Measurements from ENCODE around the gene MYO16.

DNA sequence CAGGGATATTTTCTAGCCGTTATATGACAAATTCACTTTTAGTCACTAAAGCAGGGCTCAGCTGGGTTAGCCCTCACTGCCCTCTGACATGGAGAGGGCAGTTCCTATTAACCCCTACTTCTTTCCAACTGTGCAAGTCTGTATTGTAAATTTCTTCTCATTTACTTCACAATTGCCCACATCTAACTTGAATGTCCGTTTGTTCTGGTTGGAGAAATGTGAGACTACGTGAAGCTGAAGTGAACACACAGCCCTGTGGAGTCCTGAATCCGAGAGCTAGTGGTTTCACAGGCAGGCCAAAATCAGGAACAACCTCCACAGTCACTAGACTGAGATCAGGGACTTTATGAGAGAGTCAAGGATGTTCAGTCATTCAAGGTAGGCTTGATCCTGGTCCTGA lies 4.4 kb upstream of the MYO16 start:
- TF ChIP-seq POLR2AphosphoS5 (IDR thresholded peaks at IDR 0.05; ENCODE audit: low read depth, low read length) = no peak
- no peak for TF ChIP-seq TAF1 (IDR thresholded peaks at IDR 0.05; ENCODE audit: low read depth, low read length)
- no peak for TF ChIP-seq POLR2A (IDR thresholded peaks at IDR 0.05; ENCODE audit: low read depth, low read length)
- no peak for TF ChIP-seq PAX5 (IDR thresholded peaks at IDR 0.05; ENCODE audit: insufficient read depth, low read length, severe bottlenecking)
- TF ChIP-seq SPI1 (IDR thresholded peaks at IDR 0.05; ENCODE audit: low read depth, low read length) = no peak
- no peak for TF ChIP-seq POU2F2 (IDR thresholded peaks at IDR 0.05; ENCODE audit: low read depth, low read length)

Data from GM12891 (cell line).